ENCODE results near the gene APOLD1. TPM values are rescaled to one million over a fixed set of nuclear protein-coding genes. Genes with fewer than 3 reads are reported as not detected.

APOLD1 gene
- total and polyA plus RNA-seq, 2 of the 8 experiments (the other 6 are each of a cell fraction or from before 2014, with no cell fraction given) = 0.12 to 0.71 TPM

DNA sequence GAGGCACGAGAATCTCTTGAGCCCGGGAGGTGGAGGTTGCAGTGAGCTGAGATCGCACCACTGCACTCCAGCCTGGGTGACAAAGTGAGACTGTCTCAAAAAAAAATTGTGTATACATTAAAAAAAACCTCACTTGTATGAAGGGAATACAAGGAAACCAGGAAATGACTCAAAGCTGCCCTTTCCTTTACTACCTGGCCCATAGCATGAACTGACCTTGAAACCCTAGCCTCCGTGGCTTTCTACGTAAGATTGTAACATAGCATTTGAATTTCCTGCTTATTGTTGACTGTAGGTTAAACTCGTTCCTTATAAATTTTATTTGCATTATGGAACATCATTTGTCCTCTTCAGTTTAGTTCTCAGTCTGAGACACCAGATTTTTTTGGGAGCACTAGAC lies 18.6 kb downstream of the APOLD1 start (continued):
- TF ChIP-seq, protein P1, sequence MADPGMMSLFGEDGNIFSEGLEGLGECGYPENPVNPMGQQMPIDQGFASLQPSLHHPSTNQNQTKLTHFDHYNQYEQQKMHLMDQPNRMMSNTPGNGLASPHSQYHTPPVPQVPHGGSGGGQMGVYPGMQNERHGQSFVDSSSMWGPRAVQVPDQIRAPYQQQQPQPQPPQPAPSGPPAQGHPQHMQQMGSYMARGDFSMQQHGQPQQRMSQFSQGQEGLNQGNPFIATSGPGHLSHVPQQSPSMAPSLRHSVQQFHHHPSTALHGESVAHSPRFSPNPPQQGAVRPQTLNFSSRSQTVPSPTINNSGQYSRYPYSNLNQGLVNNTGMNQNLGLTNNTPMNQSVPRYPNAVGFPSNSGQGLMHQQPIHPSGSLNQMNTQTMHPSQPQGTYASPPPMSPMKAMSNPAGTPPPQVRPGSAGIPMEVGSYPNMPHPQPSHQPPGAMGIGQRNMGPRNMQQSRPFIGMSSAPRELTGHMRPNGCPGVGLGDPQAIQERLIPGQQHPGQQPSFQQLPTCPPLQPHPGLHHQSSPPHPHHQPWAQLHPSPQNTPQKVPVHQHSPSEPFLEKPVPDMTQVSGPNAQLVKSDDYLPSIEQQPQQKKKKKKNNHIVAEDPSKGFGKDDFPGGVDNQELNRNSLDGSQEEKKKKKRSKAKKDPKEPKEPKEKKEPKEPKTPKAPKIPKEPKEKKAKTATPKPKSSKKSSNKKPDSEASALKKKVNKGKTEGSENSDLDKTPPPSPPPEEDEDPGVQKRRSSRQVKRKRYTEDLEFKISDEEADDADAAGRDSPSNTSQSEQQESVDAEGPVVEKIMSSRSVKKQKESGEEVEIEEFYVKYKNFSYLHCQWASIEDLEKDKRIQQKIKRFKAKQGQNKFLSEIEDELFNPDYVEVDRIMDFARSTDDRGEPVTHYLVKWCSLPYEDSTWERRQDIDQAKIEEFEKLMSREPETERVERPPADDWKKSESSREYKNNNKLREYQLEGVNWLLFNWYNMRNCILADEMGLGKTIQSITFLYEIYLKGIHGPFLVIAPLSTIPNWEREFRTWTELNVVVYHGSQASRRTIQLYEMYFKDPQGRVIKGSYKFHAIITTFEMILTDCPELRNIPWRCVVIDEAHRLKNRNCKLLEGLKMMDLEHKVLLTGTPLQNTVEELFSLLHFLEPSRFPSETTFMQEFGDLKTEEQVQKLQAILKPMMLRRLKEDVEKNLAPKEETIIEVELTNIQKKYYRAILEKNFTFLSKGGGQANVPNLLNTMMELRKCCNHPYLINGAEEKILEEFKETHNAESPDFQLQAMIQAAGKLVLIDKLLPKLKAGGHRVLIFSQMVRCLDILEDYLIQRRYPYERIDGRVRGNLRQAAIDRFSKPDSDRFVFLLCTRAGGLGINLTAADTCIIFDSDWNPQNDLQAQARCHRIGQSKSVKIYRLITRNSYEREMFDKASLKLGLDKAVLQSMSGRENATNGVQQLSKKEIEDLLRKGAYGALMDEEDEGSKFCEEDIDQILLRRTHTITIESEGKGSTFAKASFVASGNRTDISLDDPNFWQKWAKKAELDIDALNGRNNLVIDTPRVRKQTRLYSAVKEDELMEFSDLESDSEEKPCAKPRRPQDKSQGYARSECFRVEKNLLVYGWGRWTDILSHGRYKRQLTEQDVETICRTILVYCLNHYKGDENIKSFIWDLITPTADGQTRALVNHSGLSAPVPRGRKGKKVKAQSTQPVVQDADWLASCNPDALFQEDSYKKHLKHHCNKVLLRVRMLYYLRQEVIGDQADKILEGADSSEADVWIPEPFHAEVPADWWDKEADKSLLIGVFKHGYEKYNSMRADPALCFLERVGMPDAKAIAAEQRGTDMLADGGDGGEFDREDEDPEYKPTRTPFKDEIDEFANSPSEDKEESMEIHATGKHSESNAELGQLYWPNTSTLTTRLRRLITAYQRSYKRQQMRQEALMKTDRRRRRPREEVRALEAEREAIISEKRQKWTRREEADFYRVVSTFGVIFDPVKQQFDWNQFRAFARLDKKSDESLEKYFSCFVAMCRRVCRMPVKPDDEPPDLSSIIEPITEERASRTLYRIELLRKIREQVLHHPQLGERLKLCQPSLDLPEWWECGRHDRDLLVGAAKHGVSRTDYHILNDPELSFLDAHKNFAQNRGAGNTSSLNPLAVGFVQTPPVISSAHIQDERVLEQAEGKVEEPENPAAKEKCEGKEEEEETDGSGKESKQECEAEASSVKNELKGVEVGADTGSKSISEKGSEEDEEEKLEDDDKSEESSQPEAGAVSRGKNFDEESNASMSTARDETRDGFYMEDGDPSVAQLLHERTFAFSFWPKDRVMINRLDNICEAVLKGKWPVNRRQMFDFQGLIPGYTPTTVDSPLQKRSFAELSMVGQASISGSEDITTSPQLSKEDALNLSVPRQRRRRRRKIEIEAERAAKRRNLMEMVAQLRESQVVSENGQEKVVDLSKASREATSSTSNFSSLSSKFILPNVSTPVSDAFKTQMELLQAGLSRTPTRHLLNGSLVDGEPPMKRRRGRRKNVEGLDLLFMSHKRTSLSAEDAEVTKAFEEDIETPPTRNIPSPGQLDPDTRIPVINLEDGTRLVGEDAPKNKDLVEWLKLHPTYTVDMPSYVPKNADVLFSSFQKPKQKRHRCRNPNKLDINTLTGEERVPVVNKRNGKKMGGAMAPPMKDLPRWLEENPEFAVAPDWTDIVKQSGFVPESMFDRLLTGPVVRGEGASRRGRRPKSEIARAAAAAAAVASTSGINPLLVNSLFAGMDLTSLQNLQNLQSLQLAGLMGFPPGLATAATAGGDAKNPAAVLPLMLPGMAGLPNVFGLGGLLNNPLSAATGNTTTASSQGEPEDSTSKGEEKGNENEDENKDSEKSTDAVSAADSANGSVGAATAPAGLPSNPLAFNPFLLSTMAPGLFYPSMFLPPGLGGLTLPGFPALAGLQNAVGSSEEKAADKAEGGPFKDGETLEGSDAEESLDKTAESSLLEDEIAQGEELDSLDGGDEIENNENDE (IDR thresholded peaks at IDR 0.05; ENCODE audit: insufficient replicate concordance, low read length) = no peak
- TF ChIP-seq FOSL1 (IDR thresholded peaks at IDR 0.05; ENCODE audit: insufficient read depth, low read depth, low read length) (no peak), HDAC2 (IDR thresholded peaks at IDR 0.05; ENCODE audit: borderline replicate concordance in 1 of 2, low read depth in 2 of 2, low read length in 2 of 2) (no peak), KDM5A (IDR thresholded peaks at IDR 0.05; ENCODE audit: low read length) (no peak), CEBPB (IDR thresholded peaks at IDR 0.05; ENCODE audit: low read depth, low read length) (no peak), CBX8 (IDR thresholded peaks at IDR 0.05; ENCODE audit: borderline replicate concordance, low read depth, low read length) (no peak)

Measured in H1 (cell line).